ENCODE measurements around the gene ADAMTS10.
"Not testable (repeated sequence)": the region's sequence is repeated elsewhere in the genome, so short reads cannot be mapped to it uniquely, and the experiment has no call there.

GRCh38 chr19:8574619-8574922 is 35.9 kb downstream of the ADAMTS10 start:
- not testable (repeated sequence) for TF ChIP-seq CTCF, POLR2A (IDR thresholded peaks at IDR 0.05)
